GM23248 (cell line): Measurements from ENCODE around the gene TOP1. TPM values are rescaled to one million over a fixed set of nuclear protein-coding genes. Genes with fewer than 3 reads are reported as not detected.

Source experiments
- DNase-seq: peaks from one replicate; pipeline ENCODE4 v3.0.0-alpha.2; 2015
- H2AFZ ChIP-seq: fragments of 200-600 bp; sonication (generic); 2 replicates; pipeline ENCODE4 v1.6.1; 2016; ENCODE audit warnings: antibody characterized with exemption
- H3F3A ChIP-seq: fragments of 200-600 bp; sonication (generic); 2 replicates; pipeline ENCODE4 v1.6.1; 2016; ENCODE audit warnings: mild to moderate bottlenecking, antibody characterized with exemption, mixed run types; ENCODE audit not compliant: insufficient read depth
- H3K27ac ChIP-seq: fragments of 200-600 bp; sonication (generic); 2 replicates; pipeline ENCODE4 v1.5.1; 2016; ENCODE audit warnings: mild to moderate bottlenecking
- H3K27me3 ChIP-seq: fragments of 200-600 bp; sonication (generic); replicated peaks from 2 replicates; pipeline ENCODE4 v1.6.1; 2016; ENCODE audit warnings: mild to moderate bottlenecking; ENCODE audit not compliant: insufficient read depth
- H3K36me3 ChIP-seq: fragments of 200-600 bp; sonication (generic); 2 replicates; pipeline ENCODE4 v1.6.1; 2016; ENCODE audit warnings: low read depth, mild to moderate bottlenecking
- H3K4me1 ChIP-seq: fragments of 200-600 bp; sonication (generic); 2 replicates; pipeline ENCODE4 v1.6.1; 2016; ENCODE audit warnings: mild to moderate bottlenecking; ENCODE audit not compliant: insufficient read depth
- H3K4me2 ChIP-seq: fragments of 200-600 bp; sonication (generic); one replicate; pipeline ENCODE4 v1.6.1; 2016; ENCODE audit warnings: mild to moderate bottlenecking; ENCODE audit not compliant: unreplicated experiment
- H3K4me3 ChIP-seq: fragments of 200-600 bp; sonication (generic); 2 replicates; pipeline ENCODE4 v1.5.1; 2016; ENCODE audit warnings: mild to moderate bottlenecking
- H3K79me2 ChIP-seq: fragments of 200-600 bp; sonication (generic); 2 replicates; pipeline ENCODE4 v1.6.1; 2016; ENCODE audit warnings: mild to moderate bottlenecking; ENCODE audit not compliant: insufficient read depth
- H3K9ac ChIP-seq: fragments of 200-600 bp; sonication (generic); 2 replicates; pipeline ENCODE4 v1.6.1; 2016; ENCODE audit warnings: mild to moderate bottlenecking
- H3K9me2 ChIP-seq: fragments of 200-600 bp; sonication (generic); 2 replicates; pipeline ENCODE4 v1.6.1; 2016; ENCODE audit warnings: mixed run types, mild to moderate bottlenecking, moderate library complexity; ENCODE audit not compliant: insufficient read depth
- H3K9me3 ChIP-seq: fragments of 200-600 bp; sonication (generic); one replicate; pipeline ENCODE4 v1.6.1; 2017; ENCODE audit warnings: low read depth
- H4K20me1 ChIP-seq: fragments of 200-600 bp; sonication (generic); 2 replicates; pipeline ENCODE4 v1.6.0; 2016; ENCODE audit not compliant: insufficient read depth
- EZH2 ChIP-seq: fragments of 200-600 bp; sonication (generic); IDR thresholded peaks from 2 replicates; pipeline ENCODE4 v1.6.1; 2018; ENCODE audit warnings: antibody characterized with exemption, mild to moderate bottlenecking; ENCODE audit not compliant: insufficient read depth, poor library complexity, severe bottlenecking
- EZH2phosphoT487 ChIP-seq: fragments of 200-600 bp; sonication (generic); IDR thresholded peaks from 2 replicates; pipeline ENCODE4 v1.6.1; 2018; ENCODE audit warnings: antibody characterized with exemption, moderate library complexity, mild to moderate bottlenecking, low read depth; ENCODE audit not compliant: insufficient read depth
- WGBS, 2 experiments: methylation state at CpG; one replicate each; pipeline ENCODE4 v1.1.6; 2015 to 2017; ENCODE audit warnings: low lambda C conversion rate in 2 of 2, low coverage in 1 of 2; ENCODE audit errors: missing lambda C conversion rate in 2 of 2; 5-methylcytosine and 5-hydroxymethylcytosine counted together
- in situ Hi-C: fragments of 300-500 bp; cut with MboI; formaldehyde crosslinking; loops from 2 replicates; pipeline ENCODE4 v1.15.0; 2020
- polyA plus RNA-seq: library from polyadenylated mRNA; unstranded; fragments of >200 nt; fragmentation: Nextera tagmentation; extraction: Ambion mirVana; gene quantifications from 2 replicates; pipeline ENCODE4 v1.2.1, GENCODE V29; 2016
- total RNA-seq: library from RNA; depleted of rRNA; stranded (reverse); fragments of >200 nt; shearing (Covaris generic); gene quantifications from 2 replicates; pipeline ENCODE4 v1.2.3, GENCODE V29; 2014

The TOP1 gene
- total and polyA plus RNA-seq, 2 experiments from 2014 or later: 9.0 to 17.9 TPM

DNA sequence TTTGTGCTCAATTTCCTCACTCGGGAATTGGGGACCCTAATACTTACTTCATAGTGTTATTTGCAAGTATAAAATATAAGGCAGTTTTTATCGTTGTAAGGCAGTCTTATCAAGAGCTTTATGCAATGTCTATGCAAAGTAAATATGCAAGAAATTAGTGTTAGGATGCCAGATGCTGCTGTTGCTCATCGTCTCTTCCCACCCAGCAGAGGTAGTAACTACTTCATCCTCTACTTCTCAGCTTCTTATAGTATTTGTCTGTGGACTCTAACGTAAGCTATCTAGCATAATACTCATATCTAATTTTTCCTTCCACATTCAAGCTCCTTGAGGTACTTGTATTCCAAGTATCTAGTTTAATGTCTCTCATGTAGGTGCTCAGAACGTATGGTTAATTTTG, 120.3 kb downstream of the TOP1 start:
- H3K9me3 ChIP-seq: no peaks in the 10 kb centered on the region
- no peak overlapping the region for H2AFZ ChIP-seq
- WGBS, 2 experiments: 65 to 77% methylated on average over 5 of the region's 5 CpGs
- H3K27me3 ChIP-seq: no peaks in the 10 kb centered on the region
- H3K36me3 ChIP-seq: no peaks in the 10 kb centered on the region
- H3K27ac ChIP-seq: no peak overlapping the region
- peaks cover 100% of the 10 kb centered on the region for H3K79me2 ChIP-seq
- TF ChIP-seq EZH2phosphoT487: no peak
- no peak for TF ChIP-seq EZH2
- no peak overlapping the region for H3K4me3 ChIP-seq
- no peak overlapping the region for H3K9ac ChIP-seq
- H3K9me2 ChIP-seq: no peaks in the 10 kb centered on the region
- H3K4me1 ChIP-seq: peaks cover 19% of the 10 kb centered on the region
- no peak for DNase-seq
- in situ Hi-C loops: no loop called here
- no peaks in the 10 kb centered on the region for H3F3A ChIP-seq
- no peak overlapping the region for H3K4me2 ChIP-seq
- peaks cover 5% of the 10 kb centered on the region; the same call in 1 of the 2 replicates for H4K20me1 ChIP-seq

DNA sequence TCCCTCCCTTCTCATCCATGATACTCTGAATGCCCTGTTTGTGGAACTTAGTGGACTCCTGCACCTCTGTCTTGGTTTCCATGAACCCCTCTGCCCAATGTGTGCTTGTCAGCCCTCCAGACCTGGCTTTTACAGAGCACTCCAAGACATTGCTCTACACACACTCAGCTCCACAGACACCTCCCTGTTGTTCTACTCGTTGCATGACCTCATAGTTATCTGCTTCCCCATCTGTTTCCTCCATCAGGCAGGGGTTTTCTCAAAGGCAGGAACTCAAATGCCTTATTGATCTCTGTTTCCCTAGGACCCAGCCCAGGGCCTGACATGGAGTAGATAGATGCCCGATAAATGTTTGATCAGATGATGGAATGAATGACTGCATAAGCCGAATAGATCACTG, 122.0 kb downstream of the TOP1 start:
- Histone ChIP-seq H3K9me2 (no peaks in the 10 kb centered on the region), H3K9me3 (no peaks in the 10 kb centered on the region), H3F3A (no peaks in the 10 kb centered on the region), H3K79me2 (peaks cover 100% of the 10 kb centered on the region), H3K4me3 (no peak overlapping the region), H3K27ac (no peak overlapping the region), H3K27me3 (no peaks in the 10 kb centered on the region), H3K4me2 (no peak overlapping the region), H3K4me1 (peaks cover 19% of the 10 kb centered on the region), H3K9ac (no peak overlapping the region), H4K20me1 (peaks cover 5% of the 10 kb centered on the region; the same call in 1 of the 2 replicates), H3K36me3 (no peaks in the 10 kb centered on the region), H2AFZ (no peak overlapping the region)
- TF ChIP-seq EZH2: no peak
- no peak for TF ChIP-seq EZH2phosphoT487
- peak; percentile 29 for DNase-seq
- in situ Hi-C loops: no loop called here
- WGBS, 2 experiments: 46 to 55% methylated on average over 3 of the region's 3 CpGs

DNA sequence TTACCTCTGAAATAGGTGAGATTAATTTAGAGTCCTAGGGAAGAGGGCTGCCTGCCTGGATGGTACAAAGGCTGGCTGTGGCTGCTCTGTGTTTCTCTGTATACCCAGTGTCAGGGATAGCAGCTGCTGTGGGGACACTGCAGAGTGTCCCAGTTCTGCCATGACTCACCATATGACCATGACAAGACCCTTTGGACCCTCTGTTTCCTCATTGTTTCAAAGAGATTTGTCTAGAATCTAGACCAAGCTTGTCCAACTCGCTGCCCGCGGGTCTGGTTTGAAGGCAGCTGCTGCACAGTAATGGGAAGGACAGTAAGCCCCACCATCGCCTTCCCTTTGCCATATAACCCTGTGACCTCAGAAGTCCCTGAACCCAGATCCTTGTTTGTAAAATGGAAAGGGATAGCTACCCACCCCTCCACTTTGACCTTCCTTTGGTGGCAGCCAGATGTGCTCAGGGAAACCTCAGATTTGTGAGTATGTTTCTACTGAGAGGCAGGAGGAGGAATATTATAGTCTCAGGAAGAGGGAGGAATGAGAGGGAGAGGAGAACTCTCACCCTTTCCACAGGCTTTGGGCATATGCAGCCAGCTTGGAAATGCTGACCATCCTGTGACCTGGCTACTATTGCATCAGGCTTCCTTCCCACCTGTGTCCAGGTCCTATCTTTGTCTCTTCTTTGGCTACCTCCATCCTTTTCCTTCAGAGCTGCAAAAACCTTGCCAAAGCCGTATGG, 122.7 kb downstream of the TOP1 start:
- no peak for DNase-seq
- no peaks in the 10 kb centered on the region for H3F3A ChIP-seq
- no peak overlapping the region for H2AFZ ChIP-seq
- peaks cover 15% of the 10 kb centered on the region for H3K4me1 ChIP-seq
- WGBS, 2 experiments: 95 to 100% methylated on average over 5 of the region's 5 CpGs
- no peak overlapping the region for H3K4me2 ChIP-seq
- no peaks in the 10 kb centered on the region for H3K27me3 ChIP-seq
- peaks cover 100% of the 10 kb centered on the region for H3K79me2 ChIP-seq
- no peaks in the 10 kb centered on the region for H3K36me3 ChIP-seq
- H4K20me1 ChIP-seq: peaks cover 5% of the 10 kb centered on the region; the same call in 1 of the 2 replicates
- no peak overlapping the region for H3K27ac ChIP-seq
- H3K4me3 ChIP-seq: no peak overlapping the region
- H3K9me3 ChIP-seq: no peaks in the 10 kb centered on the region
- no peak overlapping the region for H3K9ac ChIP-seq
- no peaks in the 10 kb centered on the region for H3K9me2 ChIP-seq
- TF ChIP-seq EZH2 (no peak), EZH2phosphoT487 (no peak)
- in situ Hi-C loops: no loop called here

DNA sequence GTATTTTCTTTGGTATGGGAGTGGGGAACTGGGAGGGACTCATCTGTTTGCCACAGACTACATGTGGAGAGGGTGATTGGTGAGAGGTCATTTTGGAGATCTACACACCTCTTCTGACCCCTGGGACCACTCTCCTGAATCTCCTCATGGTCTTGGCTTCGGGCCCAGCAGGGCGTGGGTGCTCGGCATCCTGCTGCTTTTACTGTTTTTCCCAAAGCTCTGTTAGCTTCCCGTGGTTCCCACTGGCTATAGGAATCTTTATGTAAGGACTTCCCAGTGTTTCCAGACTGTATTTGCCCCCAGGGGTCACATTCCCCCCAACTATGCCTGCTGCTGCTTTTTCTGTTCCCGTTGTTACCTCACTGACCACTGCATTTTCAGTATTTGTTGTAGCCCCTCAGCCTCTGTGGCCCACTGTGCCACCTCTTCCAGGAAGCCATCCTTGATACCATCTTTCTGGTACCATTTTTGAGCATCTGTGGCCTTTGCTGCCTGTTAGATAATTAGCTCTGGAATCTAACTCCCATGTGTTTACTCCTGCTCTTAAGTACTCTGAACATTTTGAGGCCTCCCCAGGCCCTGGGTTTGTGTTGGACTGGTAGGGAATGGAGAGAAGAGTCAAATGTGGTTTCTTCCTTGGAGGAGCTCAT, 123.6 kb downstream of the TOP1 start:
- H3K27me3 ChIP-seq: no peaks in the 10 kb centered on the region
- no peak overlapping the region for H3K27ac ChIP-seq
- H4K20me1 ChIP-seq: peaks cover 5% of the 10 kb centered on the region
- H2AFZ ChIP-seq: no peak overlapping the region
- TF ChIP-seq EZH2 (no peak), EZH2phosphoT487 (no peak)
- no peak overlapping the region for H3K4me2 ChIP-seq
- in situ Hi-C loops: no loop called here
- peaks cover 15% of the 10 kb centered on the region for H3K4me1 ChIP-seq
- no peak overlapping the region for H3K4me3 ChIP-seq
- no peaks in the 10 kb centered on the region for H3K36me3 ChIP-seq
- no peaks in the 10 kb centered on the region for H3K9me3 ChIP-seq
- H3K79me2 ChIP-seq: peaks cover 100% of the 10 kb centered on the region
- no peak for DNase-seq
- H3K9ac ChIP-seq: no peak overlapping the region
- no peaks in the 10 kb centered on the region for H3F3A ChIP-seq
- H3K9me2 ChIP-seq: no peaks in the 10 kb centered on the region
- 45 to 47% methylated on average over 5 of the region's 5 CpGs for WGBS, 2 experiments
